IPS-15b (cell line): ENCODE data around the gene PMF1.
"Not testable (repeated sequence)": the region's sequence is repeated elsewhere in the genome, so short reads cannot be mapped to it uniquely, and the experiment has no call there.

Experiments
- H3K27me3 ChIP-seq: one replicate; pipeline ENCODE4 v1.6.1; 2013; ENCODE audit warnings: low read length; ENCODE audit not compliant: control insufficient read depth, insufficient read depth
- H3K36me3 ChIP-seq: one replicate; pipeline ENCODE4 v1.6.1; 2013; ENCODE audit warnings: low read length; ENCODE audit not compliant: control insufficient read depth, insufficient read depth
- H3K4me1 ChIP-seq: one replicate; pipeline ENCODE4 v1.6.1; 2013; ENCODE audit warnings: mild to moderate bottlenecking, low read length; ENCODE audit not compliant: control insufficient read depth, insufficient read depth
- H3K4me3 ChIP-seq: one replicate; pipeline ENCODE4 v1.5.1; 2013; ENCODE audit warnings: low read depth, low read length
- H3K9ac ChIP-seq: one replicate; pipeline ENCODE4 v1.6.1; 2013; ENCODE audit warnings: low read depth, mild to moderate bottlenecking, low read length
- H3K9me3 ChIP-seq: one replicate; pipeline ENCODE4 v1.6.1; 2013; ENCODE audit warnings: mild to moderate bottlenecking, low read length; ENCODE audit not compliant: control insufficient read depth, insufficient read depth

The PMF1 gene

GRCh38 chr1:156212833-156213643 is at the start of gene PMF1:
Gene PMF1, plus strand, starts transcription at chr1:156213007. Its CDS starts 9 bp downstream, at chr1:156213016.
- peaks cover 10% of the 10 kb centered on the region for H3K36me3 ChIP-seq

GRCh38 chr1:156163712-156164111 is 49.1 kb upstream of the PMF1 start:
- H3K9me3 ChIP-seq, result no peaks in the 10 kb centered on the region
- H3K4me3 ChIP-seq, result no peak overlapping the region
- H3K4me1 ChIP-seq, result peaks cover 3% of the 10 kb centered on the region
- peaks cover 2% of the 10 kb centered on the region for H3K36me3 ChIP-seq
- no peak overlapping the region for H3K9ac ChIP-seq
- H3K27me3 ChIP-seq, result no peaks in the 10 kb centered on the region

More at GRCh38 chr1:156212833-156213643, at the start of gene PMF1:
- Histone ChIP-seq H3K27me3 (no peaks in the 10 kb centered on the region), H3K9me3 (no peaks in the 10 kb centered on the region), H3K4me3 (peak within 1 kb of the TSS; percentile 99), H3K9ac (peak within 1 kb of the TSS; percentile 100), H3K4me1 (peaks cover 6% of the 10 kb centered on the region)

GRCh38 chr1:156164125-156164831 is 48.5 kb upstream of the PMF1 start:
- Histone ChIP-seq H3K4me1 (peaks cover 3% of the 10 kb centered on the region), H3K36me3 (peaks cover 2% of the 10 kb centered on the region)

GRCh38 chr1:156165083-156165482 is 47.7 kb upstream of the PMF1 start:
- Histone ChIP-seq H3K9ac (no peak overlapping the region), H3K4me1 (peaks cover 3% of the 10 kb centered on the region), H3K4me3 (no peak overlapping the region), H3K27me3 (no peaks in the 10 kb centered on the region), H3K9me3 (no peaks in the 10 kb centered on the region), H3K36me3 (peaks cover 2% of the 10 kb centered on the region)

More at GRCh38 chr1:156164125-156164831, 48.5 kb upstream of the PMF1 start:
- no peak overlapping the region for H3K9ac ChIP-seq
- no peaks in the 10 kb centered on the region for H3K9me3 ChIP-seq
- H3K4me3 ChIP-seq, result no peak overlapping the region
- H3K27me3 ChIP-seq, result no peaks in the 10 kb centered on the region

- Histone ChIP-seq H3K36me3 (peaks cover 2% of the 10 kb centered on the region), H3K9ac (no peak overlapping the region), H3K4me1 (no peaks in the 10 kb centered on the region), H3K27me3 (no peaks in the 10 kb centered on the region), H3K9me3 (no peaks in the 10 kb centered on the region), H3K4me3 (no peak overlapping the region)
Observed at GRCh38 chr1:156167536-156167935, 45.3 kb upstream of the PMF1 start.

GRCh38 chr1:156172696-156173470 is 39.9 kb upstream of the PMF1 start:
- Histone ChIP-seq H3K4me1 (peaks cover 5% of the 10 kb centered on the region), H3K27me3 (no peaks in the 10 kb centered on the region), H3K9me3 (no peaks in the 10 kb centered on the region), H3K36me3 (peaks cover 17% of the 10 kb centered on the region), H3K4me3 (no peak overlapping the region), H3K9ac (no peak overlapping the region)

GRCh38 chr1:156176610-156177210 is 36.1 kb upstream of the PMF1 start:
- Histone ChIP-seq H3K9ac (no peak overlapping the region), H3K27me3 (no peaks in the 10 kb centered on the region), H3K4me1 (peaks cover 5% of the 10 kb centered on the region), H3K4me3 (no peak overlapping the region), H3K36me3 (peaks cover 17% of the 10 kb centered on the region), H3K9me3 (no peaks in the 10 kb centered on the region)

- Histone ChIP-seq H3K9me3 (no peaks in the 10 kb centered on the region), H3K4me3 (no peak overlapping the region), H3K9ac (no peak overlapping the region), H3K36me3 (peaks cover 17% of the 10 kb centered on the region), H3K27me3 (no peaks in the 10 kb centered on the region), H3K4me1 (peaks cover 8% of the 10 kb centered on the region)
Observed at GRCh38 chr1:156177919-156178654, 34.7 kb upstream of the PMF1 start.

GRCh38 chr1:156180471-156180870 is 32.3 kb upstream of the PMF1 start:
- Histone ChIP-seq H3K27me3 (no peaks in the 10 kb centered on the region), H3K36me3 (peaks cover 4% of the 10 kb centered on the region), H3K9ac (peak overlapping the region; percentile 47), H3K4me3 (no peak overlapping the region), H3K4me1 (peaks cover 8% of the 10 kb centered on the region), H3K9me3 (no peaks in the 10 kb centered on the region)

- not testable (repeated sequence) for H3K4me1 ChIP-seq, H3K9me3 ChIP-seq, H3K27me3 ChIP-seq, H3K4me3 ChIP-seq, H3K36me3 ChIP-seq
- H3K9ac ChIP-seq, result peak overlapping the region; percentile 1
Observed at GRCh38 chr1:156181391-156181924, 31.3 kb upstream of the PMF1 start.
